ENCODE measurements around the gene PIP5K1C.

DNA sequence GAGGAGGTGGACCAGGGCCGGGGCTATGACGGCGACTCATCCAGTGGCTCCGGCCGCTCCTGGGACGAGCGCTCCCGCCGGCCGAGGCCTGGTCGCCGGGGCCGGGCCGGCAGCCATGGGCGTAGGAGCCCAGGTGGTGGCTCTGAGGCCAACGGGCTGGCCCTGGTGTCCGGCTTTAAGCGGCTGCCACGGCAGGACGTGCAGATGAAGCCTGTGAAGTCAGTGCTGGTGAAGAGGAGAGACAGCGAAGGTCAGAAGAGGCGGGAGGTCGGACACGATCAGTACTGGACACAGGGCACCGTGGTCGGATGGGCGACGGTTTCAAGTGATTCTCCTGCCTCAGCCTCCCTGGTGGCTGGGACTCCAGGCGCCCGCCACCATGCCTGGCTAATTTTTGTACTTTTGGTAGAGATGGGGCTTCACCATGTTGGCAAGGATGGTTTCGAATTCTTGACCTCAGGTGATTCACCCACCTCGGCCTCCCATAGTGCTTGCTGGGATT lies 30.2 kb upstream of the PIP5K1C start:
- TF ChIP-seq POLR2AphosphoS5 (IDR thresholded peaks at IDR 0.05; ENCODE audit: control insufficient read depth, insufficient read depth, low read depth, low read length) (no peak), TCF7L2 (IDR thresholded peaks at IDR 0.05; ENCODE audit: low read depth, low read length) (no peak), SP2 (IDR thresholded peaks at IDR 0.05; ENCODE audit: extremely low read depth, low read depth, low read length, poor library complexity, severe bottlenecking) (no peak)
- TF ChIP-seq, protein P1, sequence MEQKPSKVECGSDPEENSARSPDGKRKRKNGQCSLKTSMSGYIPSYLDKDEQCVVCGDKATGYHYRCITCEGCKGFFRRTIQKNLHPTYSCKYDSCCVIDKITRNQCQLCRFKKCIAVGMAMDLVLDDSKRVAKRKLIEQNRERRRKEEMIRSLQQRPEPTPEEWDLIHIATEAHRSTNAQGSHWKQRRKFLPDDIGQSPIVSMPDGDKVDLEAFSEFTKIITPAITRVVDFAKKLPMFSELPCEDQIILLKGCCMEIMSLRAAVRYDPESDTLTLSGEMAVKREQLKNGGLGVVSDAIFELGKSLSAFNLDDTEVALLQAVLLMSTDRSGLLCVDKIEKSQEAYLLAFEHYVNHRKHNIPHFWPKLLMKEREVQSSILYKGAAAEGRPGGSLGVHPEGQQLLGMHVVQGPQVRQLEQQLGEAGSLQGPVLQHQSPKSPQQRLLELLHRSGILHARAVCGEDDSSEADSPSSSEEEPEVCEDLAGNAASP (IDR thresholded peaks at IDR 0.05) = no peak
